ENCODE data around the gene CYFIP1.

The CYFIP1 gene

DNA sequence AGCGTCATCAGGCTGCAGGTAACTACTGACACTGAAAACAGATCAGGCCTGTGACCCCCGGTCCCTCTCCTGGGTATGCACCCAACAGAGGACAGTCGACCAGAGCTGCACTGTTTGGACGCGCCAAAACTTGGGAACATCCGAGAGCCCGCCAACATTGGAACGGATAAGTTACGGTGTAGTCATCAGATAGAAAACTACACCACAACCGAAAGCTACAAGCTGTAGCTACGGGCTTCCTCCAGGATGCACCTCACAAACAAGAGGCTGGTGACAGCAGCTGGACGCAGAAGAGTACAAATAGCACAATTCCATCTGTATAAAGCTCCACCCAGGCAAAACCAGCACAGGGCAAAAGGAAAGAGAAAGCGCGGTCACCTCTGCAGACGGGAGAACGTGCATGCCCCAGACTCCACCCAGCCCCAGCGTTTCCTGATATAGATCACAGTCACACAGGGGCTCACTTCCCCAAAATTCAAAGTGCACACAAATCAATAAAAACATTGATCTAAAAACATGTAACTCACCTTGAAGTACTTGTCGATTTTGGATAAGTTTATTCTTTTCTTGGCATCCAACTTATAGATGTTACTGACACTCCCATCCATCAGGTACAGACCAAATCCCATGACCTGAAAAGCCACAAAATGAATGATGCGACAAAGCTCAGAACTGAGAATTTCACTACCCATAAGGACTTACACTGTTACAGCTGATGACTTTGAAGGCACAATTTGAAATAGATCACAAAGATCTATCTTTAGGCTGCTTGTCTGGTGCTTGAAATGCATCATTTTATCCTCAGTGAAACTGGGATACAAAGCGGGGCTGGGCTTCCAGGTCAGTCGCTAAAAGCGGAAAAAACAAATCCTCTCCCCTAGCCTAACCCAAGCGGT is 43.3 kb downstream of the CYFIP1 start:
- H2BK5ac ChIP-seq (ENCODE audit: low read length): no peak overlapping the region
- no peaks in the 10 kb centered on the region for H3K4me1 ChIP-seq (ENCODE audit: control insufficient read depth in 2 of 2, insufficient read depth in 1 of 2, low read depth in 1 of 2, low read length in 2 of 2)
- no peak overlapping the region for H3K14ac ChIP-seq (ENCODE audit: low read length)
- H3K4me2 ChIP-seq (ENCODE audit: insufficient read depth, low read length, poor library complexity, severe bottlenecking): no peak overlapping the region
- no peak overlapping the region for H2AK5ac ChIP-seq (ENCODE audit: low read depth, low read length)
- H2BK12ac ChIP-seq (ENCODE audit: low read length): no peak overlapping the region
- no CpG with 5 or more reads among the region's 23 CpGs for WGBS, 2 donors (ENCODE audit: extremely low coverage in 2 of 2, insufficient read length in 2 of 2, insufficient replicate concordance in 1 of 2)
- no peak overlapping the region for H2BK15ac ChIP-seq (ENCODE audit: low read length)
- H3K36me3 ChIP-seq (replicated peaks in 1 of 2; ENCODE audit: control insufficient read depth in 2 of 2, insufficient read depth in 2 of 2, low read length in 2 of 2): peaks cover 31 to 86% of the 10 kb centered on the region in 2 donors
- H3K4ac ChIP-seq (ENCODE audit: low read length): no peak overlapping the region
- H3K27ac ChIP-seq (replicated peaks; ENCODE audit: low read length): no peak overlapping the region
- H3K9me3 ChIP-seq (replicated peaks in 1 of 2; ENCODE audit: control insufficient read depth in 2 of 2, insufficient read depth in 1 of 2, low read depth in 1 of 2, low read length in 2 of 2): no peaks in the 10 kb centered on the region
- H3K9ac ChIP-seq (ENCODE audit: low read depth, low read length, poor library complexity): no peak overlapping the region
- H4K8ac ChIP-seq (ENCODE audit: low read depth, low read length): no peak overlapping the region
- H3K27me3 ChIP-seq (ENCODE audit: control insufficient read depth in 3 of 3, insufficient read depth in 3 of 3, low read depth in 1 of 3, low read length in 3 of 3): no peaks in the 10 kb centered on the region
- no peak overlapping the region for H2BK120ac ChIP-seq (ENCODE audit: low read depth, low read length)
- no peak overlapping the region for H3K23ac ChIP-seq (ENCODE audit: low read depth, low read length, poor library complexity)
- no peak overlapping the region for H4K91ac ChIP-seq (ENCODE audit: low read depth, low read length, poor library complexity)
- no peak overlapping the region for H3K4me3 ChIP-seq (ENCODE audit: low read length in 2 of 2)
- H3K79me1 ChIP-seq (ENCODE audit: low read depth, low read length): peaks cover 1% of the 10 kb centered on the region
- no peak overlapping the region for H3K18ac ChIP-seq (ENCODE audit: low read length)
- DNase-seq (ENCODE audit: low spot score): no peak
- no peak overlapping the region for H2AFZ ChIP-seq (ENCODE audit: low read length)

DNA sequence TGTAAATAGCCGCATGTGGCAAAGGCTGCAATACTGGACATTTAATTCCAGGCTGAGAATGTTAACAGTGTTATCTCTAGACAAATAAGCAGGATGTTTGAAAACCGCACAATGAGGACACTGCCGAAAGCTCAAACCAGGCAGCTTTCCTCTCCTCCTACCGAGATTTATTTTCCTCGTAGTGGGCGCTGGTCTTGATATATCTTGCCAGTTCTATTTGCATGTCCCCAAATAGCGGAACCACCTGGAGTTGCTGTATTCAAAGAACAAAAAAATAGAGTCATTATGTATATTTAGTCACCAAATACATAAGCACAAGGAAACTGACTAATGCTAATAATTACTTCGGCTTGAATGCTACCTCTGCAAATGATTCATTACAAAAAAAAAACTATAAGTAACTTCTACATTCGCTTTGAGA is 46.5 kb downstream of the CYFIP1 start:
- no peak for DNase-seq (ENCODE audit: low spot score)
- Histone ChIP-seq H3K14ac (ENCODE audit: low read length) (no peak overlapping the region), H3K4me2 (ENCODE audit: insufficient read depth, low read length, poor library complexity, severe bottlenecking) (no peak overlapping the region), H3K9me3 (replicated peaks in 1 of 2; ENCODE audit: control insufficient read depth in 2 of 2, insufficient read depth in 1 of 2, low read depth in 1 of 2, low read length in 2 of 2) (no peaks in the 10 kb centered on the region), H2BK12ac (ENCODE audit: low read length) (no peak overlapping the region), H3K4ac (ENCODE audit: low read length) (no peak overlapping the region), H3K4me1 (ENCODE audit: control insufficient read depth in 2 of 2, insufficient read depth in 1 of 2, low read depth in 1 of 2, low read length in 2 of 2) (no peaks in the 10 kb centered on the region), H3K18ac (ENCODE audit: low read length) (no peak overlapping the region), H3K27ac (replicated peaks; ENCODE audit: low read length) (no peak overlapping the region), H4K8ac (ENCODE audit: low read depth, low read length) (no peak overlapping the region), H3K4me3 (ENCODE audit: low read length in 2 of 2) (no peak overlapping the region), H2AFZ (ENCODE audit: low read length) (no peak overlapping the region), H2BK15ac (ENCODE audit: low read length) (no peak overlapping the region), H3K9ac (ENCODE audit: low read depth, low read length, poor library complexity) (no peak overlapping the region), H4K91ac (ENCODE audit: low read depth, low read length, poor library complexity) (no peak overlapping the region), H2BK5ac (ENCODE audit: low read length) (no peak overlapping the region), H3K79me1 (ENCODE audit: low read depth, low read length) (peaks cover 1% of the 10 kb centered on the region), H3K23ac (ENCODE audit: low read depth, low read length, poor library complexity) (no peak overlapping the region), H3K36me3 (replicated peaks in 1 of 2; ENCODE audit: control insufficient read depth in 2 of 2, insufficient read depth in 2 of 2, low read length in 2 of 2) (peaks cover 32 to 79% of the 10 kb centered on the region in 2 donors), H2BK120ac (ENCODE audit: low read depth, low read length) (no peak overlapping the region), H2AK5ac (ENCODE audit: low read depth, low read length) (no peak overlapping the region), H3K27me3 (ENCODE audit: control insufficient read depth in 3 of 3, insufficient read depth in 3 of 3, low read depth in 1 of 3, low read length in 3 of 3) (no peaks in the 10 kb centered on the region)
- no CpG with 5 or more reads among the region's 9 CpGs for WGBS, 2 donors (ENCODE audit: extremely low coverage in 2 of 2, insufficient read length in 2 of 2, insufficient replicate concordance in 1 of 2)

DNA sequence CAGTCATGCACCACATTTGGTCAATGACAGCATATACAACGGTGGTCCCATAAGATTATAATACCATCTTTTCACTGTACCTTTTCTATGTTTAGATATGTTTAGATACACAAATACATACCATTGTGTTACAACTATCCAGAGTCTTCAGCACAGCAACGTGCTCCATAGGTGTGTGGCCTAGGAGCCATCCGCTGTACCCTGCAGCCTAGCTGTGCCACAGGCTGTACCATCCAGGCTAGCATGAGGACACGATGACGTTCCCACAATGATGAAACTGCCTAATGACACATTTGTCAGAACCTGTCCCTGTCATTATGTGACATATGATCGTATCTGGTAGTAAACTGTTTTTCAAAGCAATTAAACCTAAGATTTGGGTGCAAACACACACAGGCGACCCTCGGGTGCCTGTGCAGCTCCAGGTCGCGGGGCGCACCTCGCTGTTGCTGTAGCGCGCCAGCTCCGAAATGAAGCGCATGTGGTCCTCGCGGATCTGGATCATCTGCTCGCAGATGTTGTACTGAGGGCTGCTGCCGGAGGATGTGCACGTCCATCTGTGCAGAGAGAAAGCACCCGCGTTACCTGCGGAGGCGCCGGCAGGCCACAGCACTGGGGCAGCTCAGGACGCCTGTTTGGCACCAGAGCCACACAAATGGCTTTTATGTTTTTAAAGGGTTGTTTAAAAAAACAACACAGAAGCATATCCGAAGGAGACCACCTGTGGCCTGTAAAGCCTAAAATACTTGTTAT is 48.2 kb downstream of the CYFIP1 start:
- no peak overlapping the region for H2BK5ac ChIP-seq (ENCODE audit: low read length)
- H3K4me1 ChIP-seq (ENCODE audit: control insufficient read depth in 2 of 2, insufficient read depth in 1 of 2, low read depth in 1 of 2, low read length in 2 of 2): no peaks in the 10 kb centered on the region
- DNase-seq (ENCODE audit: low spot score): no peak
- no peak overlapping the region for H2AK5ac ChIP-seq (ENCODE audit: low read depth, low read length)
- peaks cover 1% of the 10 kb centered on the region for H3K79me1 ChIP-seq (ENCODE audit: low read depth, low read length)
- H3K4ac ChIP-seq (ENCODE audit: low read length): no peak overlapping the region
- no peak overlapping the region for H4K91ac ChIP-seq (ENCODE audit: low read depth, low read length, poor library complexity)
- H3K4me2 ChIP-seq (ENCODE audit: insufficient read depth, low read length, poor library complexity, severe bottlenecking): no peak overlapping the region
- H2BK120ac ChIP-seq (ENCODE audit: low read depth, low read length): no peak overlapping the region
- no CpG with 5 or more reads among the region's 28 CpGs for WGBS, 2 donors (ENCODE audit: extremely low coverage in 2 of 2, insufficient read length in 2 of 2, insufficient replicate concordance in 1 of 2)
- H3K27ac ChIP-seq (replicated peaks; ENCODE audit: low read length): no peak overlapping the region
- H2BK15ac ChIP-seq (ENCODE audit: low read length): no peak overlapping the region
- no peak overlapping the region for H3K18ac ChIP-seq (ENCODE audit: low read length)
- H3K23ac ChIP-seq (ENCODE audit: low read depth, low read length, poor library complexity): peak overlapping the region; percentile 44
- H3K4me3 ChIP-seq (ENCODE audit: low read length in 2 of 2): no peak overlapping the region
- H3K9me3 ChIP-seq (replicated peaks in 1 of 2; ENCODE audit: control insufficient read depth in 2 of 2, insufficient read depth in 1 of 2, low read depth in 1 of 2, low read length in 2 of 2): no peaks in the 10 kb centered on the region
- H4K8ac ChIP-seq (ENCODE audit: low read depth, low read length): no peak overlapping the region
- H3K9ac ChIP-seq (ENCODE audit: low read depth, low read length, poor library complexity): no peak overlapping the region
- peaks cover 26 to 77% of the 10 kb centered on the region in 2 donors for H3K36me3 ChIP-seq (replicated peaks in 1 of 2; ENCODE audit: control insufficient read depth in 2 of 2, insufficient read depth in 2 of 2, low read length in 2 of 2)
- H2AFZ ChIP-seq (ENCODE audit: low read length): no peak overlapping the region
- H3K14ac ChIP-seq (ENCODE audit: low read length): no peak overlapping the region
- H2BK12ac ChIP-seq (ENCODE audit: low read length): no peak overlapping the region
- no peaks in the 10 kb centered on the region for H3K27me3 ChIP-seq (ENCODE audit: control insufficient read depth in 3 of 3, insufficient read depth in 3 of 3, low read depth in 1 of 3, low read length in 3 of 3)

Data from neuronal stem cell (in vitro differentiated cells).